CD4-positive, alpha-beta T cell treated with Interferon alpha-2 for 1 hour (primary cell): ENCODE results near the gene FMNL2.

Experiments used
- DNase-seq, 2 donors: peaks; one replicate each; pipeline ENCODE4 v3.0.0-alpha.2; 2020 to 2022

Gene FMNL2

DNA sequence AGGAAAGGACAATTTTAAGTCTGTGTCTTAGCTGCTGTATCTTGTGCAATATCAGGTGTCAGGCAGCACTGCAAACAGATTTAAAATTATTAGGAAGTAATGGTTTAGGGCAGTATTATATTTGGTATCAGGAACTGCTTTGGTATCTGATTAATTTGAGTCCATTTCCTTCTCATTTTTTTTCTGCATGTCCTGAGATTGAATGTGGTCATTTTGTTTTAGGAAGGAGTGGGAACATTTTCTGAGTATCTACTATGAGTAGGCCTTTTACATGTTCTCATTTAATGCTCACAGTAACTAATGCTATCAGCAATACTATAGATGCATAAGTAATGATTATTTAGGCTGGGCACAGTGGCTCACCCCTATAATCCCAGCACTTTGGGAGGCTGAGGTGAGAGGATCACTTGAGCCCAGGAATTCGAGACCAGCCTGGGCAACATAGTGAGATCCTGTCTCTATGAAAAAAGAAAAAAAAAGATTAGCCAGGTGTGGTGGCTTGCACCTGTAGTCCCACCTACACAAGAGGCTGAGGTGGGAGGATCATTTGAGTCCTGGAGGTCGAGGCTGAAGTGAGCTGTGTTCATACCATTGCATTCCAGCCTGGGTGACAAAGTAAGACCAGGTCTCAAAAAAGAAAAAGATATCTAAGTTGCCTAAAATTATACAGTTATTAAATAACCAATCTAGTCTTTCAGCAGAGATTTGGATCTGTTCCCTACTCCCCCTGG, 4.7 kb downstream of the FMNL2 start:
- no peak for DNase-seq

DNA sequence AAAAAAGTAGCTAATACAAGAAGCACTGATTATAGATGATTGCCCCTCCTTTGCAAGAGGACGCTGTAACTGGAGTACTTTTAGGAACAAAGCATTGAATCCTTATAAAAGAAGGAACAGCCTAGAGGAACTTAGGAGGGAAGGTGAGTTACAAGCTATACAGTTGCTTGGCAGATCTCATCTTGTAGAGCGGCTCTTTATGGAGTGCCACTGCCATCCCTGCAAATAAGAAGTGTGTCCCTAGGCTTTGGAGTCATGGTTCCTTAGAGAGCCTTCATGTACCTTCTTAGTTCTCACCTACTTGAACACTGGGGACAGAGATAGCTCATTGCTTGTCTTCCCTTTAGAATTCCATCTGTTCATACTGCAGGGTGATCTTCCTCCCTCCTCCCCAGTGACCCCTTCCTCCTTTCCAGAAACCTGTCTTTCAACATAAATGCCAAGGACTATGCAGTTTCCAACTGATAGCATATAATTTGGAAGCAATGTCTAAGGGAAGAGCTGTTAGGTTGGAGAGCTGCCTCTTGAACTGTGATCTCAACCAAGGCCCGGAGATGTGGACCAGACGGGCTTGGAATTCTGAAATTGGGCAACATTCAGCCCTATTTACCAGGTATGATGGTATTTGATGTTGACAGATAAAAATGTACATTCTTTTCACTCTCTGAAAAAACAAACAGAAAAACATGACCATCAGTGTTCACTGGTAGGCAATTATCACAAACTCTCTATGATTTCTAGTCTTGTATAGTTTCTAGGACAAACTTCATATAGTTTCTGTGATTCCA, 7.5 kb downstream of the FMNL2 start:
- no peak for DNase-seq

GRCh38 chr2:152343426-152343825, 8.5 kb downstream of the FMNL2 start:
- no peak for DNase-seq

GRCh38 chr2:152344579-152345195, 9.7 kb downstream of the FMNL2 start:
- no peak for DNase-seq

DNA sequence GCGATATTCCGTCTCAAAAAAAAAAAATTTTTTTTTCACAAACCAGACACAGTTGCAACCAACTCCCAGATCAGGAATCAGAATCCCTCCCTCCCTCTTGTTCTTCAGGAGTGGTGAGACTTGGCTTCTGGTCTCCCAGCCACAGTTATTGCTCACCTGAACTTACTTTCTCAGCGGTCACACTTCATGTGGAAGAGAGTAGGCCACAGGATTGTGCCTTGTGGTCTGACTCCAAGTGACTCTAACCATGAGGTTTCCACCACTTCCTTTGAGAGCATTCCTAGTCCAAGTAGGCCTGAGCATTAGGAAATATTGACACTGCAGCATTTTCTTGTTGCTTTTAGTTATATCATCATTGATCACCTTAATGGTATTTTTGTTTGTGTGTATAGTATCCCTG, 12.1 kb downstream of the FMNL2 start:
- no peak for DNase-seq

DNA sequence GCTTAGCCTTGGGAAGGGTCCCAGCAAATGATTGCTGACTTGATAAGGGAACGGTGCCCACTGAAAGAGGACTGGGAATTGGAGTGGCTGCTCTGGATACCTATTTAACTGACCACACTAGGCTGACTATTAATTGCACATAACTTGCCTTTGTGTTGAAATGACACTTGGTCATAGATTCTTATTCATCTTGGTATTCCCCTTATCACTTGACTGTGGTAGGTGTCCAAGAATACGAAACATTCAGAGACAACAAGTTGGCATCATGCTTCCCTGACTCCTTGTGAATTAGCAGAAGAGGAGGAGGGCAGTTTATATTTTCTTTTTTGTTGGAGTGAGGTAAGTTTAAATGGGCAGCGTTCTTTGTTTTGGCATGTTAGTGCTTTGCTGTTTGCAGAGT, 13.4 kb downstream of the FMNL2 start:
- no peak for DNase-seq

DNA sequence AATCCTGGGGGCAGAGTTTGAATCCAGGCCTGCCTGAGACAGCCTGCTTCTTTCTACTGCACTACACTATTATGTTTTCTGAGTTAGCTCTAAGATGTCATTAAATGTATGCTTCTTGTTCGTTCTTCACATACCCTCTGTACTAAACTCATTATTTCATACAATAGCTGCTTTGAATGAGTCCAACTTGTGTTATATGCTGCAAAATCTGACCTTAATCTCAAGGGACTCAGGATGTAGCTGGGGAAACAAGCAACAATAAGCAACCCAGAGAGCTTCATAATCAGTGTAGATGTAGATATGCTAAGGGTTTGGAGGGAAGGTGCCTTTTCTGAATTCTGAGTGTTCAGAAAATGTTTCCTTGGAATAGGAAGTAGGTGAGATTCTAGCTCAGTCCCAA, 14.4 kb downstream of the FMNL2 start:
- DNase-seq, result no peak

DNA sequence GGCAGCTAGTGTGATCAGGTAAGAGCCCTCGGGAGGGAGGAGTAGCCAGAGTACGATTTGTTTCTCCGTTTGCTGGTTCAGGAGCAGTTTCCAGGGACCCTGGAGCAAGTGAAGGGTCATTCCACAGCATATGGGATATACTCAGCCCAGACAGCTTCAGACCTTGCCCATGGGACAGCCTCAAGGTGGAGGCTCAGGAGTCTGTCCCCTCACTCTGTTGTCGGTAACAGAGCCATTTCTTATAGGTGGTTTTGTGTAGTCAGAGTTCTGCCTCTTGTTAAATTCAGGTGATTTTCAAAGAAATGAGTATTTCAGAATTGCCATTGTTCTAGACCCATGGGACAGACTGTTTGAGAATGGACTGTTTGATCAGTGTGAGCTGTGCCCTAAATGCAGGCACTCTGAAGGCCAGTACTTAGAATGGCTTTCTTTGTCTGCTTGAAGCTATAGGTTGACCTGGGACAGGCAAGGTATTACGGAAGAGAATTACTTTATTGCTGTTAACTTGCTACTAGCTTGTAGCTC, 15.2 kb downstream of the FMNL2 start:
- no peak for DNase-seq

DNA sequence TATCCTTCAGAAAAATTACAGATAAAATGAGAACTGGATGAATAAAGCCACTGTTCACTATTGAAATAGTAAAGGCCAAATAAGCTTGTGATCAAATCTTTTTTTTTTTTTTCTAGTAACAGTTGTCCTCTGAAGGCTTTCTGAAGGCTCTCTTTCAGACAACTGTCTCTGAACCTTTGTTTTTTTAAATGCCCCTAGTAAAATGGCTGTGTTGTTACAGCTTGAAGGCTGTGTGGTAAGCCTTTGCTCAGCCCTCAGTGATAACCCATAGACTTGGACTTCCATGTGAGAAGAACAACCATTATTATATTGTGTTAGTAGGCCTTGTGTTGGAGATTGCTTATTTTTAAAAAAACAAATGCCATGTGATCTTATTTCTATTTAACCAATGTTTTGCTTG, 17.6 kb downstream of the FMNL2 start:
- no peak for DNase-seq

DNA sequence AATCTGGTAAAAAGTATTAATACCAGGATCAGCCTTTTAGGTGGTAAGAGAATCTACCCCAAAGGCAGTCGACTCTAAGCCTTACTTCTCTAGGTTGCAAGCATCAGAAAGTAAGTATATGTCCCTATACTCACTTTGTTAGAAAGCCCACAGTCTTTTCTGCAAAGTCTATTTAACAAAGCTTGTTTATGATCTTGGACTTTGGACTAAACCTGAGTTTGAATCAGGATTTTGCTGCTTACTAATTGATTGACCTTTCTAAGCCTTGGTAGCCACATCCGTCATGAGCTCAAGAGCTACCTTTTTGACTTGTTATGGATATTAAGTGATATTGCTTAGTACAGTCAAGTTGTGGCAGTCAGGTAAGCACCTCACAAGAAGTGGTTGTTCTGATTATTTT, 18.4 kb downstream of the FMNL2 start:
- no peak for DNase-seq

- no peak for DNase-seq
Observed at GRCh38 chr2:152354069-152354755, 19.2 kb downstream of the FMNL2 start.

DNA sequence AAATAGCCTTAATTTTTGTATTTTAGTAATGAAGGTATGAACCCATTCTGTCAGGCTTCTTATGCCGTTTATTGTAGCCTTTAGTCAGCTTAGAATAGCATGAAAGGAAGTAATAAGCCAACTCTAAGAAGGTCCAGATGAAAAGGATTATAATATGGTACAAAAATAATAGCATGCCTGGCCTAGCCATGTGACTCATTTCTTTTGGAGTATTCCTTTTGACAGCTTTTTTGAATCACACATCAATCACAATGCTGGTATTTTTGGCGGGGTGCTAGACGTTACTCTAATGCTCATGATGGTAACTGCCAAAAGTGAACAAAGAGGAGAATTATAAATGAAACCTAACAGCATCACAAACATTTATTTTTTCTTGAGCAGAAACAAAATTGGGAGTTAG, 19.9 kb downstream of the FMNL2 start:
- DNase-seq, result no peak

- DNase-seq, result no peak
Observed at GRCh38 chr2:152355409-152355831, 20.4 kb downstream of the FMNL2 start.

GRCh38 chr2:152359573-152360363, 24.8 kb downstream of the FMNL2 start:
- no peak for DNase-seq

GRCh38 chr2:152363936-152364335, 29.0 kb downstream of the FMNL2 start:
- DNase-seq, result no peak

GRCh38 chr2:152367547-152368390, 32.8 kb downstream of the FMNL2 start:
- no peak for DNase-seq

DNA sequence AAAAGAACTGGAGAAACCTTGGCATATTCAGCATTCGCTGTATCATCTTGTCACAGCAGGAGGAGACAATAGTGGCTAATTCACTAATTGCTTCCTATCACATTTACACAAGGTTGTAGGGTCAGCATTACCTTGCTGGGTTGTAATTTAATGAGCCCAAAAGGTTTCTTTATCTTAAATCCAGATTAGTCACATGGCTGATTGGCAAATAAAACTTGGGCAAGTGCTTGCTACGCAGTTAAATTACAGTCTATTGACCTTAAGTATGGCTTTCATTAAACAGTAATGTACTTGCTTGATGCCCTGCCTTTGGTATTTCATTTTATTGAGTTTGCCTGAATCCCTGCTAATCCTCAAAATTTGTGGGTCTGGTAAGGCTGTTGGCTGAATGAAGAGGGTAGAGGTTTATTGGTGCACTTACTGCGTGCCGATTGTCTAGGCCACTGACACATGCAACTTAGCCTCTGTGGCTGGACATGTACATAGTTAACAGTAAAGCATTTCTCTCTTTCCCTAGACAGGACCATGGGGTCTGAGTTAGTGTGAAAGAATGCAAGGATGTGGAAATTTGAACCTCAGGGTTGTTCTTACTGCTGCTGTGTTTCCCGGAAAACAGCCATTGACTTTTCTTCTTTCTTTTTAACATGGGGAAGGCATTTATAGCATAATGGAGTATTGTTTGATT, 34.3 kb downstream of the FMNL2 start:
- no peak for DNase-seq

DNA sequence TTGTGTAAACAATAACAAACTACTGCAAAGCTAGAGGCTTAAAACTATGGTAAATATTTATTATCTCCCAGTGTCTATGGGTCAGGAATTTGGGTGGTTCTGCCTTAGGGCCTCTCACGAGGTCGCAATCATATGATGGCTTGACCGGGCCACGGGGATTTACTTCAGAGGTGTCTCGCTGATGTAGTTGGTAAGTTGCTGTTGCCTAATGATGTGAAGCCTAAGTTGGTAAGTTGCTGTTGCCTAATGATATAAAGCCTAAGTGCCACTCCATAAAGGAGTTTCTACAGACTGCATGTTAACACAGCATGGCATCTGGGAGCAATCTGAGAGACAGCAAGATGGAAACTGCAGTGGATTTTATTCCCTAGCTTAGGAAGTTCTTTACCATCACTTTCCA, 35.8 kb downstream of the FMNL2 start:
- DNase-seq, result no peak

DNA sequence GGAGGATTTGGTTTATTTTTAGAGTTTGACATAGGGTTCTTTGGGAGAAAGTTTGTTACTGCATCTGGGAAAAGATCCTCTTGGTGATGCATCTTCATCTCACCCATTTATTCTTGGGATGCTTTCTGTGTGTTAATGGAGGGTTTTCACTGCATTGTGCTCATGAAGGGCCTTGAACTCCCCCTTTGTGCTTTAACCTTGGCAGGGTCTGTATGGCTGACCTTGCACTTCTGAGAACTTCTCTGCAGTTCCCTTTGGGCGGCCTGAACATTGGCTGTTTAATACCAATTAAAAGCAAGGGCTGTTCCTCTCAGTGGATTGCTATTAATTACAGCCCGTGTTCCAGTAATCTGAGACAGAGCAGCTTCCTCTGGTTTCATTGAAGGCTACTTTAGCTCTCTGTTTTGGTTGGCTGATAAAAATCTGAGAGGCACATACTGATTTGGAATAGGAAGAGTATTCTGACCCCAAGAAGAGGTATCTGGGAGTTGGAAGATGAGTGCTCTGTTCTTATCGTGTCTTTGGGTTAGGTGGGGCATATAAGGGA, 37.5 kb downstream of the FMNL2 start:
- DNase-seq, result no peak

DNA sequence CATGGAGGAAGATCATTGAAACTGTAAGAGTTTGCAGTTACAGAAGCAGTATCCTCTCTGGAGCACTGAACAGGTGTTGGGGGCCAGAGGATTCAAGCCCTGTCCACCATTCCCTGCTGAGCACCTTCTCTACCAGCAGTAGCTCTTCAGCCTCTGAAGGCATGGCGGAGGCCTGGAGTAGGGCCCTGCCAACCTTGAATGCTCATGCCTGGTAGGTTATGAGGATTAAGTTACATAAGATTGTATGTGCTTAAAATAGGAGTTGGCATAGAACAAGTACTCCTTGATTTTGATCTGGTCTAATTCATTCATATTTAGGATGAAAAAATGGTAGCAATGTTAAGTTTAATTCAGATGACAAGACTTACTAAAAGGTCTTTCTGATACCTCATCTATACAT, 40.2 kb downstream of the FMNL2 start:
- DNase-seq, result no peak
